Measurements from ENCODE around the gene CASP3.
"Not testable (repeated sequence)": the region's sequence is repeated elsewhere in the genome, so short reads cannot be mapped to it uniquely, and the experiment has no call there.

The CASP3 gene

DNA sequence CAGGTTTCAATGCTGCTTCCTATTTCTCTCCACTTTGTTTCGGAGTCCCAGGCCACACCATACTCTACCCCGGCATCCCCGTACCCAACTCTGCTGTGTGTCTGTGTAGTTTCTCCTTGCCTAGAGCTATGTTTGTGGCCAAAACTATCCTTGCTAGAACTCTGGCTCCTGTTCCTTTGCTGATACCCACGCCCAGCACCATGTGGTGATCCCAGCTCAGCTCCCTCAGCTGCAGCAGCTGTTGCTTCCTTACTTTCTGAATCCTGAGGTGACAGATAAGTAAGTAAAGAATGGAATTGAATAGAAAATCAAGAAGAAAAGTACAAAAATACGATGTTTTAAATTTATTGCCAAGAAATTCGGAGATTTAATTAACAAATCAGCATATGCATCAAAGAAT, 55.8 kb downstream of the CASP3 start:
- DNase-seq = no peak

DNA sequence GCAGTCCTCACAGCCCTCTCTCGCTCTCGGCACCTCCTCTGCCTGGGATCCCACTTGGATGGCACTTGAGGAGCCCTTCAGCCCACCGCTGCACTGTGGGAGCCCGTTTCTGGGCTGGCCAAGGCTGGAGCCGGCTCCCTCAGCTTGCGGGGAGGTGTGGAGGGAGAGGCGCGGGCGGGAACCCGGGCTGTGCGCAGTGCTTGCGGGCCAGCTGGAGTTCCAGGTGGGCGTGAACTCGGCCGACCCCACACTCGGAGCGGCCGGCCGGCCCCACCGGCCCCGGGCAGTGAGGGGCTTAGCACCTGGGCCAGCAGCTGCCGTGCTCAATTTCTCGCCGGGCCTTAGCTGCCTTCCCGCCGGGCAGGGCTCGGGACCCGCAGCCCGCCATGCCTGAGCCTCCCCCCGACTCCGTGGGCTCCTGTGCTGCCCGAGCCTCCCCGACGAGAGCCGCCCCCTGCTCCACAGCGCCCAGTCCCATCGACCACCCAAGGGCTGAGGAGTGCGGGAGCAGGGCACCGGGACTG, 57.4 kb downstream of the CASP3 start:
- DNase-seq = not testable (repeated sequence)

DNA sequence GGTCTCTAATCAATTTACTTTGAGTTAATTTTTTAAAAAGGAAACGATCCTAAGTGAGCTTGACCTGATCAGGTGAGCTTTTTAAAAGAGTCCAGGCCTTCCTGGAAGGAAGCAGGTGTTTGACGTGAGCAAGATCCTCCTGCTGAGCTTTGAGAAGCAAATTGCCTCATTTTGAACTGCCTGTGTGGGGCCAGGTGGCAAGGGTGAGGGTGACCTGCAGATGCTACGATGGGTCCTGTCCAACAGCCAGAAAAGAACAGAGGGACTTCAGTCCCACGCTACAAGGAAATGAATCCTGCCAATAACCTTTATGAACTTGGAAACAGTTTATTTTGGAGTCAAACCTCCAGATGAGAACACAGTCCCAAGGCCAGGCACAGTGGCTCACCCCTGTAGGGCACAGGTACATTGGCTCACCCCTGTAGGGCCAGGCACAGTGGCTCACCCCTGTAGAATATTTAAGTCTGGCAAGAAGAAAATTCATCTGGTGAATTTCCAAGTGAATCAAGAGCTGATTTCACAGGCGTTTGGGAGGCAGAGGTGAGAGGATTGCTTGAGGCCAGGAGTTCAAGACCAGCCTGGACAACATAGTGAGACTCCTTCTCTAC, 58.1 kb downstream of the CASP3 start:
- DNase-seq = no peak

- DNase-seq = no peak
These were observed 59.1 kb downstream of the CASP3 start for GRCh38 chr4:184590196-184590595.

GRCh38 chr4:184588893-184589292, 60.4 kb downstream of the CASP3 start:
- DNase-seq = no peak

GRCh38 chr4:184587701-184588100, 61.5 kb downstream of the CASP3 start:
- no peak for DNase-seq

DNA sequence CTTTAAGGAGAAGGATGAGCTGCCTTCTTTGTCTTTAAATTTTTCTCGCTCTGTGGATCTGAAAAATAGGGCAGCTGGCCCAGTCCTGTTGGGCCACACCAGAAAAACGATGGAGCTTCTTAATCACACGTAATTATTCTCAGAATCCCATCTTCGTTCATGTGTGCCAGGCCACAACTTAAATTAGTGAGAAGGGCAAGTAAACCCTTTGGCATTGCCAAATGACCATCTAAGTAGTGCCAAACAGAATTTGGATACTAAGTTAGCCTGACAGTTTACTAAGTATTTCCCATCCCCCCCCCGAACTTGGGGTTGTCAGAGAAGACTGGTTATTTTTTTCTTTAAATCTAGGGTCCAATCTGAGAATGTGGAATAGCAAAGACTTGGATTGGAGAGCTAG, 62.0 kb downstream of the CASP3 start:
- no peak for DNase-seq

DNA sequence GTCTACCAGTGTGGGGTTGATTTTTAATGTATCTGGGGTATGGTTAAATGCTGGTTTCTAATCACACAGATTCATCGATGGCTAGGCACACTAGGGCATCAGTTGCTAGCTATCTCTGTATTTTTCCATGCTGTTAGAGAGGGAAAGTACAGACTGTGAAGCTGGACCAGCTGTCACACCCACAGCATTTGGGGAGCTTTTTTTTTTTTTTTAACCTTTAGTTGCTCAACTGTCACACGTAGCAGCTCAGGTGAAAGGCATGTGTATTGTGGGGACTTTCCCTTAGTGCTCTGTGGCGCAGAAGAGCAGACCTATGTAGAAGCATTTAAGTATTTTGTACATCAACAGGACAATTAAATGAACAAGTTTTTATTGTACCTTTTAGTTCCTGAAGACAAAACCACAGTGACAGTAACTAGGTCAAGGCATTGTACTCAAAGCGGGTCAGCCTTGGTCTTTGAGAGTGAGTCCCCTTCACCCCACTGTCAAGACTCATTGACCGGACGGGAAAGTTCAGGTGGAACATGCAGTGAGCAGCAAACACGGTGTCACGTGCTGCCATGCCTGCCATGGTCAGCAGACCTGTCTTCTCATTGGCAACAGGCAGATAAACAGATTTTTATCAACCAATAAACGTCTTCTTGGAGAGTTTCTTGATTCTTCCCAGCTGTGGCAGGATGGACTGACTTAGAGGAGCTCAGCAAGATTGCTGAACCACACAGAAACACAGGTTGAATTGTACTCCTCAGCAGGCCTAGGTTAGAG, 65.3 kb downstream of the CASP3 start:
- no peak for DNase-seq

Measured in NCI-H1417 treated with DMSO at 0.1 percent for 48 hours (cell line).